ENCODE measurements around the gene PC. TPM values are rescaled to one million over a fixed set of nuclear protein-coding genes. Genes with fewer than 3 reads are reported as not detected.

Gene PC
- total and polyA plus RNA-seq, 2 experiments from 2014 or later, result 47.4 to 78.1 TPM

DNA sequence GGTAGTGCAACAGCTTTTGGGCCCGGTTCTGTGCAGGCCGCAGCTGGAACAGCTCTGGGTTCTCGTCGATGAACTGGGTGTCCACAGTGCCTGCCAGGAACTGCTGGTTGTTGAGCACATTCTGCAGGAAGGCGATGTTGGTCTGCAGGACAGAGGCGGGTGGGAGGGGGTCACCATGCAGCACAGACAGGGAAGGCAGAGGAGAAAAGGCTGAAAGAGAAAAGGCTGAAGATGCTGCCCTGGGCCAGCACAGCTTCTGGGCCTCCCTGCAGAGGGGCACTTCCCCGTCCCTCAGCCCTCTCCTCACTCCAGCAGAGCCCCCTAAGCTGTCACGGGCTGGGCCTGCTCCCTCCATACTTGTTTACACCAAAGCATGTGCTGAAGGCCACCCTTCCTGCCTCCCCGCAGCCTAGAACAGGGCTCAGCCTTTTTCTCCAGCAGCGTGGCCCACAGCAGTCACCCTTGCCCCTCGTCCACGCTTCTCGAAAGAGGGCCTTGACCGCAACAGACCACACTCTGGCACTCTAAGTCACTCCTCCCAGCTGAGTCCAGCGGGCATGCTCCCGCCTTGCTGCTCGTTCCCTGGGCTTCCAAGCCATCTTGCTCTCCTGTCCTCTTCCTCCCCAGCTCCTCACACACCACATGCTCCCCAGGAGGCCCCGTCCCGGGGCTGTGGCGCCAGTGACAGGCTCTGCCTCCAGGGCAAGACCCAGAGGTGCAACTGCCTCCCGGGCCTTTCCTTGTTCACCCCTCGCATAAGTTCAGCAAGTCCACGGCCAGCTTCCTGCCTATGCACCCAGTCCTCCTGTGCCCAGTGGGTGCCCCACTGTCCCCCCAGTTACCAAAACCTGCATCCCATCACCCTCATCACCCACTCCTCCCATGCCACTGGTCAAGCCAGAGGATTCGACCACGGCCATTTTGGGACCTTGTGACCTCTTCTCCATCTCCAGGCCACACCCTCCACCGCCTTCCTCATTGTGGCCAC is 104.6 kb downstream of the PC start:
- no peaks in the 10 kb centered on the region for H3K27me3 ChIP-seq
- H3K9me2 ChIP-seq (replicated peaks; ENCODE audit: insufficient read depth), result no peaks in the 10 kb centered on the region
- no peak for DNase-seq (ENCODE audit: low spot score)
- peaks cover 8% of the 10 kb centered on the region for H3K4me1 ChIP-seq (ENCODE audit: insufficient read depth)
- WGBS (ENCODE audit: low lambda C conversion rate, missing lambda C conversion rate), result 91% methylated on average over 25 of the region's 26 CpGs
- H3K27ac ChIP-seq, result no peak overlapping the region
- no peak overlapping the region for H2AFZ ChIP-seq
- no peaks in the 10 kb centered on the region for H4K20me1 ChIP-seq (ENCODE audit: insufficient read depth, poor library complexity, severe bottlenecking)
- no peaks in the 10 kb centered on the region for H3K79me2 ChIP-seq
- TF ChIP-seq EZH2 (IDR thresholded peaks at IDR 0.05; ENCODE audit: borderline replicate concordance), result no peak
- TF ChIP-seq, protein P1, sequence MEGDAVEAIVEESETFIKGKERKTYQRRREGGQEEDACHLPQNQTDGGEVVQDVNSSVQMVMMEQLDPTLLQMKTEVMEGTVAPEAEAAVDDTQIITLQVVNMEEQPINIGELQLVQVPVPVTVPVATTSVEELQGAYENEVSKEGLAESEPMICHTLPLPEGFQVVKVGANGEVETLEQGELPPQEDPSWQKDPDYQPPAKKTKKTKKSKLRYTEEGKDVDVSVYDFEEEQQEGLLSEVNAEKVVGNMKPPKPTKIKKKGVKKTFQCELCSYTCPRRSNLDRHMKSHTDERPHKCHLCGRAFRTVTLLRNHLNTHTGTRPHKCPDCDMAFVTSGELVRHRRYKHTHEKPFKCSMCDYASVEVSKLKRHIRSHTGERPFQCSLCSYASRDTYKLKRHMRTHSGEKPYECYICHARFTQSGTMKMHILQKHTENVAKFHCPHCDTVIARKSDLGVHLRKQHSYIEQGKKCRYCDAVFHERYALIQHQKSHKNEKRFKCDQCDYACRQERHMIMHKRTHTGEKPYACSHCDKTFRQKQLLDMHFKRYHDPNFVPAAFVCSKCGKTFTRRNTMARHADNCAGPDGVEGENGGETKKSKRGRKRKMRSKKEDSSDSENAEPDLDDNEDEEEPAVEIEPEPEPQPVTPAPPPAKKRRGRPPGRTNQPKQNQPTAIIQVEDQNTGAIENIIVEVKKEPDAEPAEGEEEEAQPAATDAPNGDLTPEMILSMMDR (IDR thresholded peaks at IDR 0.05; ENCODE audit: poor library complexity), result no peak
- no peak for TF ChIP-seq EZH2phosphoT487 (IDR thresholded peaks at IDR 0.05; ENCODE audit: low read depth, severe bottlenecking, unreplicated experiment)
- no peaks in the 10 kb centered on the region for H3K9me3 ChIP-seq (ENCODE audit: low read depth)
- H3K4me2 ChIP-seq, result no peak overlapping the region
- H3K36me3 ChIP-seq (replicated peaks; ENCODE audit: insufficient read depth, low read depth), result no peaks in the 10 kb centered on the region
- H3K4me3 ChIP-seq, result no peak overlapping the region

DNA sequence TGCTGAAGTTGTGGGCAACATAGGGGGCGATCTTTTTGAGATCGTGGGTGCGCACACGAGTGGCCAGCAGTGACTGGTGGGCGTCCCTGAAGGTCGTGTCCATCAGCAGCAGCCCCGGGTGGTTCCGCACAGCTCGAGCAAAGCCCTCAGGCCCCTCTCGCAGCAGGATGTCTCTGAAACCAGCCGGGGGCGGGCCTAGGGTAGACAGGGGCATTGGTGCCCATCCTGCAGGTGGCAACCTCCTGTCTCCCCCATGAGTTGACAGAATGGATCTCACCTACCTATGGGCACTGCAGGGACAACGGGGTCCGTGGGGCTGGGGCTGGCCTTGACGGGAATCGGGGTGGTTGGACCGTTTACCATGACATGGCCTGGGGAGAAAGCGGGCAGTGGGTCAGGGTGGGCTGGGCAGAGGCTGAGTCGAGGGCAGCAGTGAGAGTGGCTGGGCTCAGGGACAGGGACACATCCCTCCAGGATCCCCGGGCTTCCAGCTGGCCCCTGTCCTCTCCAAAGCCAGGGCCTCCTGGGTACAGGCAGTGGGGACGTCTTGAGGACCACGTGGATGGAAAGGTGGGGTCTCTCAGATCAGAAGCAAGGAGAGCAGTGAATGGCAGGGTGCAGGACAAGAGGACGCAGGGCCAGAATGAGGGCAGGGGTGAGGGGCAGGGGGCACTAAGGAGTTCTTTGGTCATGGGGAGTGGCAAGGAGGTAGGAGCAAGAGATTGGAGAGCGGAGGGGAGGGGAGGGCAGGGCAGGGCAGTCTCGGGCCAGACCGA is 105.5 kb downstream of the PC start:
- Histone ChIP-seq H3K9me3 (ENCODE audit: low read depth) (no peaks in the 10 kb centered on the region), H3K27me3 (no peaks in the 10 kb centered on the region), H3K4me3 (no peak overlapping the region), H3K79me2 (no peaks in the 10 kb centered on the region), H3K9me2 (replicated peaks; ENCODE audit: insufficient read depth) (no peaks in the 10 kb centered on the region), H3K4me1 (ENCODE audit: insufficient read depth) (peaks cover 8% of the 10 kb centered on the region), H4K20me1 (ENCODE audit: insufficient read depth, poor library complexity, severe bottlenecking) (no peaks in the 10 kb centered on the region), H3K4me2 (no peak overlapping the region), H3K27ac (no peak overlapping the region), H3K36me3 (replicated peaks; ENCODE audit: insufficient read depth, low read depth) (no peaks in the 10 kb centered on the region), H2AFZ (no peak overlapping the region)
- 94% methylated on average over 17 of the region's 26 CpGs for WGBS (ENCODE audit: low lambda C conversion rate, missing lambda C conversion rate)
- no peak for DNase-seq (ENCODE audit: low spot score)
- TF ChIP-seq, protein P1 (IDR thresholded peaks at IDR 0.05; ENCODE audit: poor library complexity), result no peak
- no peak for TF ChIP-seq EZH2 (IDR thresholded peaks at IDR 0.05; ENCODE audit: borderline replicate concordance)
- TF ChIP-seq EZH2phosphoT487 (IDR thresholded peaks at IDR 0.05; ENCODE audit: low read depth, severe bottlenecking, unreplicated experiment), result no peak

DNA sequence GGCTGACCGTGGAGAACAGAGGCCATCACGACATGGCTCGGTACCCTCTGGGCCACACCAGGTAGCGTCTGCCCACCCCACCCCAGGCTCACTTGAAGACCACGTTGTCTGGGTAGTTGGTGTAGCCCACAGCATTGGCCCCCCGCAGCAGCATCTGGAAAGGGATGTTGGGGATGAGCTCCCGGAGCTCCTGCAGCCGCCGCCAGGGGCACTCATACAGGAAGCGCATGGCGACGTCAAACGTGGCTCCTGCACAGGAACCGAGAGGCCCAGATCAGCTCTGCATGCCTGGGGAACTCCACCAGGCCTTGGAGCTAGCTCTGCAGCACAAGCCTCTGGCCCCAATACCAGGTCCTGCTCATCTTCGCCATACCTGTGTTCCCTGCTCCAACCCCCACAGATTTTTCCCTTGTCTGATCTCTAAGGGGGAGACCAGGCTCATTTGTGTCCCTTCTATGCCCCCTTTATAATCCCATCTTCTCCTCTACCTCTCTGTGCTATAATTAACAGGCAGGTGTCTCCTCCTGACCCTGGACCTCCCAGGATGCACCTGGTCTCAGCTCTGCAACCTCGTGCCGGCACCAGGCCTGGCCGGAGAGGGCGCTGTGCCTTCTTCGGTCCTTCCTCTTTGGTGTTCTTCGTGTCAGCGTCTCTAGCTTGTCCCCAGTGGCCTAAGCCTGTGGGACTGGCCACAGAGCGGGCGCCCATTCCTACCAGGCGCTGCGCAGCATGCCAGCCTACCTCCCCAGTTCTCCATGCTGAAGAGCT is 106.3 kb downstream of the PC start:
- WGBS (ENCODE audit: low lambda C conversion rate, missing lambda C conversion rate), result 81% methylated on average over 26 of the region's 26 CpGs
- no peaks in the 10 kb centered on the region for H3K36me3 ChIP-seq (replicated peaks; ENCODE audit: insufficient read depth, low read depth)
- no peak for TF ChIP-seq EZH2 (IDR thresholded peaks at IDR 0.05; ENCODE audit: borderline replicate concordance)
- no peak for TF ChIP-seq EZH2phosphoT487 (IDR thresholded peaks at IDR 0.05; ENCODE audit: low read depth, severe bottlenecking, unreplicated experiment)
- TF ChIP-seq, protein P1 (IDR thresholded peaks at IDR 0.05; ENCODE audit: poor library complexity), result peak; percentile 10

More for the DNA sequence above, 106.3 kb downstream of the PC start:
- Histone ChIP-seq H3K9me2 (replicated peaks; ENCODE audit: insufficient read depth) (no peaks in the 10 kb centered on the region), H3K4me1 (ENCODE audit: insufficient read depth) (peaks cover 8% of the 10 kb centered on the region), H3K9me3 (ENCODE audit: low read depth) (no peaks in the 10 kb centered on the region), H3K4me2 (no peak overlapping the region), H3K79me2 (no peaks in the 10 kb centered on the region), H2AFZ (no peak overlapping the region), H4K20me1 (ENCODE audit: insufficient read depth, poor library complexity, severe bottlenecking) (no peaks in the 10 kb centered on the region), H3K27ac (no peak overlapping the region), H3K27me3 (no peaks in the 10 kb centered on the region), H3K4me3 (no peak overlapping the region)
- no peak for DNase-seq (ENCODE audit: low spot score)

Measured in hepatocyte (in vitro differentiated cells).